B cell (primary cell): ENCODE data around the gene AKR1A1. TPM values are rescaled to one million over a fixed set of nuclear protein-coding genes. Genes with fewer than 3 reads are reported as not detected.
A peak's percentile ranks its signal among the peaks of the same experiment; 100 is the strongest.

Source experiments
- ATAC-seq: fragments of 200-7000 bp; cut with Tn5 transposase; one replicate; pipeline ENCODE4 v1.10.0; 2021; ENCODE audit warnings: low read depth, mild to moderate bottlenecking, moderate number of reproducible peaks, moderate library complexity
- CTCF ChIA-PET: fragments of 350-600 bp; sonication (Branson Sonifier 250); formaldehyde crosslinking; loops from one replicate; lab custom pipeline; 2021; ENCODE audit warnings: antibody characterized with exemption, inconsistent platforms; lab: Charles Lee
- POLR2A ChIA-PET: fragments of 350-600 bp; sonication (Branson Sonifier 250); formaldehyde crosslinking; loops from one replicate; lab custom pipeline; 2021; ENCODE audit warnings: antibody characterized with exemption; lab: Charles Lee
- DNase-seq: peaks from one replicate; pipeline ENCODE4 v3.0.0; 2013
- H2AFZ ChIP-seq: 2 replicates; pipeline ENCODE4 v1.6.1; 2012; ENCODE audit warnings: mild to moderate bottlenecking, low read depth, low read length; ENCODE audit not compliant: insufficient read depth, poor library complexity, severe bottlenecking
- H3K27ac ChIP-seq, 2 donors: 1 replicate in 1 of 2; 2 replicates in 1 of 2; pipeline ENCODE4 v1.5.1; 2012 to 2013; ENCODE audit warnings: low read length in 2 of 2, mild to moderate bottlenecking in 2 of 2, moderate library complexity in 1 of 2
- H3K27me3 ChIP-seq, 4 experiments: fragments of 200-600 bp in 1 of 4; sonication (generic) in 1 of 4; replicated peaks in 1 of 4; 1 replicate in 2 of 4; 2 replicates in 2 of 4; pipeline versions ENCODE4 v1.6.1 to v1.7.0; 2013 to 2016; ENCODE audit warnings: low read length in 3 of 4, mild to moderate bottlenecking in 2 of 4, mixed read lengths in 1 of 4, moderate library complexity in 1 of 4; ENCODE audit not compliant: insufficient read depth in 4 of 4, control insufficient read depth in 3 of 4; ENCODE audit errors: control extremely low read depth in 1 of 4
- H3K36me3 ChIP-seq, 2 experiments: replicated peaks in 1 of 2; 1 replicate in 1 of 2; 2 replicates in 1 of 2; pipeline versions ENCODE4 v1.6.1 to v1.7.1; 2013; ENCODE audit warnings: low read length in 1 of 2; ENCODE audit not compliant: insufficient read depth in 2 of 2, control insufficient read depth in 1 of 2; ENCODE audit errors: control extremely low read depth in 1 of 2, extremely low read depth in 1 of 2
- H3K4me1 ChIP-seq, 2 donors: fragments of 200-600 bp in 1 of 2; sonication (generic) in 1 of 2; 1 replicate in 1 of 2; 2 replicates in 1 of 2; pipeline versions ENCODE4 v1.5.1 to v1.6.1; 2013 to 2017; ENCODE audit warnings: low read length in 2 of 2; ENCODE audit not compliant: control insufficient read depth in 2 of 2, insufficient read depth in 2 of 2
- H3K4me2 ChIP-seq: replicated peaks from 2 replicates; pipeline ENCODE3; 2012; ENCODE audit warnings: mild to moderate bottlenecking, low read depth, low read length; ENCODE audit not compliant: poor library complexity, severe bottlenecking
- H3K4me3 ChIP-seq, 5 experiments: fragments of 200-600 bp in 1 of 5; sonication (generic) in 1 of 5; 1 replicate in 3 of 5; 2 replicates in 2 of 5; pipeline versions ENCODE4 v1.5.1 to v1.7.0; 2011 to 2016; ENCODE audit warnings: low read length in 4 of 5, mild to moderate bottlenecking in 4 of 5, low read depth in 2 of 5, control low read depth in 1 of 5, moderate library complexity in 1 of 5; ENCODE audit not compliant: insufficient read depth in 1 of 5; ENCODE audit errors: control extremely low read depth in 1 of 5, extremely low read depth in 1 of 5
- H3K79me2 ChIP-seq: fragments of 200-600 bp; sonication (generic); one replicate; pipeline ENCODE4 v1.6.0; 2016; ENCODE audit warnings: low read length; ENCODE audit not compliant: control insufficient read depth, insufficient read depth
- H3K9ac ChIP-seq: fragments of 200-600 bp; sonication (generic); 2 replicates; pipeline ENCODE4 v1.6.1; 2017; ENCODE audit warnings: mild to moderate bottlenecking, low read length, moderate library complexity
- H3K9me3 ChIP-seq, 3 donors: one replicate each; pipeline versions ENCODE4 v1.6.1 to v1.7.1; 2013; ENCODE audit warnings: low read length in 2 of 3; ENCODE audit not compliant: control insufficient read depth in 2 of 3, insufficient read depth in 1 of 3; ENCODE audit errors: control extremely low read depth in 1 of 3
- H4K20me1 ChIP-seq: 2 replicates; pipeline ENCODE4 v1.6.0; 2012; ENCODE audit warnings: mild to moderate bottlenecking, low read length; ENCODE audit not compliant: insufficient read depth, control insufficient read depth, poor library complexity, severe bottlenecking
- H3K27ac Mint-ChIP-seq: one replicate; pipeline ENCODE4 v1.8.0; 2021; ENCODE audit warnings: mixed read lengths
- H3K27me3 Mint-ChIP-seq: one replicate; pipeline ENCODE4 v1.8.0; 2021; ENCODE audit warnings: mixed read lengths
- H3K4me1 Mint-ChIP-seq: one replicate; pipeline ENCODE4 v1.8.0; 2021; ENCODE audit warnings: mixed read lengths
- H3K4me3 Mint-ChIP-seq: one replicate; pipeline ENCODE4 v1.8.0; 2021; ENCODE audit warnings: mixed read lengths
- H3K9me3 Mint-ChIP-seq: one replicate; pipeline ENCODE4 v1.8.0; 2022; ENCODE audit warnings: mixed read lengths; ENCODE audit not compliant: insufficient read depth
- CTCF ChIP-seq: fragments of 200-600 bp; IDR thresholded peaks from one replicate; pipeline ENCODE4 v1.8.0; 2022; ENCODE audit warnings: antibody characterized with exemption, mild to moderate bottlenecking
- EZH2 ChIP-seq: IDR thresholded peaks from 2 replicates; pipeline ENCODE4 v1.6.1; 2012; ENCODE audit warnings: borderline replicate concordance, low read depth, mild to moderate bottlenecking, moderate library complexity, low read length; ENCODE audit not compliant: insufficient read depth, poor library complexity, severe bottlenecking
- whole genome bisulfite sequencing: methylation state at CpG from one replicate; pipeline ENCODE4 v1.1.5; 2013; ENCODE audit warnings: missing lambda C conversion rate; ENCODE audit not compliant: insufficient coverage; 5-methylcytosine and 5-hydroxymethylcytosine counted together
- intact Hi-C: fragments of 100-400 bp; cut with micrococcal nuclease; formaldehyde crosslinking; loops from one replicate; pipeline ENCODE4 v1.10.0; 2022
- polyA plus RNA-seq: library from polyadenylated mRNA; depleted of rRNA; stranded (reverse); fragments of >200 nt; gene quantifications from 2 replicates; pipeline ENCODE4 v1.2.3, GENCODE V29; 2012
- total RNA-seq, 2 donors: library from RNA; stranded (reverse); fragments of 120-200 nt in 1 of 2; gene quantifications; 1 replicate in 1 of 2; 2 replicates in 1 of 2; pipeline versions ENCODE4 v1.2.3 to v1.2.4, GENCODE V29; 2013 to 2022

The AKR1A1 gene
- total and polyA plus RNA-seq, 2 donors (not counting 1 experiment from before 2014, with no cell fraction given) = 145 to 163 TPM

GRCh38 chr1:45585496-45586075 is 35.0 kb downstream of the AKR1A1 start:
- TF ChIP-seq EZH2 = no peak
- no peak for TF ChIP-seq CTCF
- DNase-seq (no peak), ATAC-seq (no peak)
- Histone ChIP-seq H3K27ac (peak overlapping the region in 1 of 2 donors; percentile 80), H3K79me2 (peaks cover 64% of the 10 kb centered on the region), H3K9me3 (peaks cover 0 to 10% (median 0%) of the 10 kb centered on the region in 3 donors), H4K20me1 (peaks cover 55% of the 10 kb centered on the region), H3K4me3 (peak overlapping the region; percentile 82 to 100 (median 95)), H3K36me3 (no peaks in the 10 kb centered on the region), H2AFZ (no peak overlapping the region), H3K4me2 (peak overlapping the region; percentile 89), H3K9ac (peak overlapping the region; percentile 92), H3K27me3 (no peaks in the 10 kb centered on the region), H3K4me1 (peaks cover 42 to 58% of the 10 kb centered on the region in 2 donors)
- Mint-ChIP-seq H3K27ac (peak overlapping the region; percentile 91), H3K9me3 (no peaks in the 10 kb centered on the region), H3K27me3 (no peaks in the 10 kb centered on the region), H3K4me3 (peak overlapping the region; percentile 99), H3K4me1 (peaks cover 52% of the 10 kb centered on the region)
- intact Hi-C loops = no loop called here
- ChIA-PET POLR2A (interaction anchor here (0.7 to 4.1 kb wide), 5 partner anchors 23 to 718 kb away, joined by 5 to 31 read pairs (median 7); partner anchors contain the start of genes LRRC41, MUTYH, PRDX1 and TOE1), CTCF (interaction anchor here (0.6 to 1.5 kb wide), 4 partner anchors 15 to 103 kb away, joined by 3 to 4 read pairs (median 4); partner anchors contain the start of gene PRDX1)
- WGBS = 49% methylated on average over 5 of the region's 7 CpGs

GRCh38 chr1:45586769-45587168 is 36.1 kb downstream of the AKR1A1 start:
- Mint-ChIP-seq H3K27me3 (no peaks in the 10 kb centered on the region), H3K27ac (peak overlapping the region; percentile 83), H3K4me3 (peak overlapping the region; percentile 99), H3K4me1 (peaks cover 57% of the 10 kb centered on the region), H3K9me3 (no peaks in the 10 kb centered on the region)
- ChIA-PET CTCF (interaction anchor here (0.6 to 1.5 kb wide), 4 partner anchors 19 to 74 kb away, joined by 3 to 6 read pairs (median 4); partner anchors contain the start of gene PRDX1), POLR2A (interaction anchor here (0.7 kb wide), 1 partner anchor 21 kb away, joined by 11 read pairs; no protein-coding TSS in a partner anchor)
- Histone ChIP-seq H3K27me3 (no peaks in the 10 kb centered on the region), H3K4me3 (peak overlapping the region in 1 of 5 experiments; percentile 53), H3K36me3 (peaks cover 0 to 8% of the 10 kb centered on the region in 2 experiments), H3K4me2 (peak overlapping the region; percentile 89), H3K9ac (no peak overlapping the region), H3K27ac (peak overlapping the region; percentile 46 to 80), H3K79me2 (peaks cover 75% of the 10 kb centered on the region), H2AFZ (no peak overlapping the region), H3K4me1 (peaks cover 42 to 55% of the 10 kb centered on the region in 2 donors), H4K20me1 (peaks cover 62% of the 10 kb centered on the region), H3K9me3 (peaks cover 0 to 10% (median 0%) of the 10 kb centered on the region in 3 donors)
- no peak for TF ChIP-seq CTCF
- no peak for TF ChIP-seq EZH2
- intact Hi-C loops = no loop called here
- 80% methylated on average over 1 of the region's 4 CpGs for WGBS
- DNase-seq (no peak), ATAC-seq (no peak)
